ENCODE measurements around the gene MRPS22. TPM values are rescaled to one million over a fixed set of nuclear protein-coding genes. Genes with fewer than 3 reads are reported as not detected.

The MRPS22 gene
- total RNA-seq (2022; extraction: Qiagen RNA extraction; ENCODE audit: low read depth) = 40.6 to 51.0 TPM (median 43.8 TPM) in 5 replicates

DNA sequence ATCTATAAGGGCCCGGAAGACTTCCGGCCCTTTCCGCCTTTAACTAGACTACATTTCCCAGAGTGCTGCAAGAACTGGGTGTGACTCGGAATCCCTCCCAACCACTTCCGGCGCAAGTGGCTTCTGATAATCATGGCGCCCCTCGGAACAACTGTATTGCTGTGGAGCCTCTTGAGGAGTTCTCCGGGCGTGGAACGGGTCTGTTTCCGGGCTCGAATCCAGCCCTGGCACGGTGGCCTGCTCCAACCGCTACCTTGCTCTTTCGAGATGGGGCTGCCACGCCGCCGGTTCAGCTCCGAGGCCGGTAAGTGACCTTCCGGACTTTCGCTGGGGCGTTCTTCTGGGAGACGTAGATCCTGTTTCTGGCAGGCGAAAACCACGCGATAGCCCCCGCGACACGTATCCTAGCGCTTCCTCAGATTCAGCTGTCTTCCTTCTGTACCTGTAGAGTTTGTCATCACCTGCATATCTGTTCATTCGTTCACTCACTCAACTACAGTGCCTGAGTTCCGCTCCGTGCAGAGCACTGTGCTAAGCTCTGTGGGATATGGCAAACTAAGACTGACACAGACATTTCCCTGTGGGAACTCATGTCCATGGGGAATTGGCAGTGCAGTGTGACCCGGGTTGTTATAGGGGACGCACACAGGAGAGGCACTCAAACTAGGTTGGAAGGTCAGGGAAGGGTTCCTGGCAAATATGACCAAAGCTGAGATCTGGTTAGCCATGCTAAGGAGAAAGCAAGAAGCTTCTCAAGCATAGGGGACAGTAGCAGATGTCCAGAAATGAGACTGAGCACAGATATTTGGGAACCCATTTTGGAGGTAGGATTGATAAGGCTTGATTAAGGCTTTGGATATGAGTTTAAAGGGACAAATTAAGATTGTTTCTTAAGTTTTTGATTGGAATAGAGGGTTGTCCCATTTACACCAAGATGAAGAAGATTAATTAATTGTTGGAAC is at the start of gene MRPS22:
MRPS22 (plus strand) TSS at position 126 of the 962 bp plus-strand sequence; CDS start at position 133, 7 bp downstream.

DNA sequence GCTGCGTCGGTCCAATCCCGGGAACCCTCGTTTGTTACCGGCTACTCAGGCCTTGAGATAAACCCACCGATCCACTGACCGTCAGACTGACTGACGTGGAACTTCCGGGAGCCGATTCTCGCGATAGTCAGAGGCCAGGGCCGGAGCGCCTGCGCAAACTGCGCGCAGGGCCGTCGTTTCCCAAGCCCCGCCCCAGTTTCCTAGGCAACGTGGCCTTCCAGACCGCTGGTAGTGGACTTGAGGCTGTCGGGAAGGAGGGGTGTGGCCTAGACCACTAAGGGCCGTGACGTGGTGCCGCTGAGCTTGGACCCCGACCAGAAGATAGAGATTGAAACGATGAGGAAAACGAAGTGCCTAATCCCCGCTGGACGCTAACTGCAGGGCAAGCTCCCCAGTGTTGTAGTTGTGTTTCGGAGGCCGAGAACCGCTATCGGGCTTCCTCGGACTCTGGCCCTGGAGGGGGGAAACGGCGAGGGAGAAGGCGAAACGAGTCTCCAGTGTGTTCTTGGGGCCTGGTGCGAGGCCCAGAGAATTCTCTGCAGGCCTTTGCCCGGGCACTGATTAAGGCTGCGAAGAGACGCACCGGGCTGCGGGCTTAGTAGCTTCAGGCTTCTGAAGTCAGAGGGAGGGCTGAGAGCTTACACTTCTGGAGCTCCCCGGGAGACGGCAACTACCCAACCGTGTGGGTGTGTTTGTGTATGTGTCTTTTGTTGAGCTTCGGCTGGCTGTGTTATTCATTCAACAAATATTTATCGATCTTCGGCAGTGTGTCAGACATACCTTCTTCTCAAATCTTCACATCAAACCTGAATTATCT is 45.9 kb downstream of the MRPS22 start, which contains the start of gene COPB2:
COPB2 (minus strand) TSS at position 96 of the 817 bp plus-strand sequence. CDS start 97 bp downstream, outside the sequence.

Other genes with a start within 250 kb of the MRPS22 start
- gene COPB2, start 45.6 kb downstream of the MRPS22 start, total RNA-seq (2022; extraction: Qiagen RNA extraction; ENCODE audit: low read depth) = 62.4 to 77.3 TPM (median 68.7 TPM) in 5 replicates
- not detected in 5 replicates for gene RBP2, start 132.5 kb downstream of the MRPS22 start, total RNA-seq (2022; extraction: Qiagen RNA extraction; ENCODE audit: low read depth)
- 5.6 to 7.0 TPM (median 6.8 TPM) in 5 replicates for gene RBP1, start 195.7 kb downstream of the MRPS22 start, total RNA-seq (2022; extraction: Qiagen RNA extraction; ENCODE audit: low read depth)